GM12878 (cell line): ENCODE data around the gene OSBPL5. TPM values are rescaled to one million over a fixed set of nuclear protein-coding genes. Genes with fewer than 3 reads are reported as not detected.

Experiments
- BCL11A ChIP-seq: IDR thresholded peaks from 2 replicates; pipeline ENCODE4 v1.6.1; 2011; ENCODE audit warnings: low read depth, low read length
- CBX5 ChIP-seq: sonication (generic); IDR thresholded peaks from 2 replicates; pipeline ENCODE4 v1.6.1; 2016; ENCODE audit warnings: low read depth, moderate library complexity, mild to moderate bottlenecking, inconsistent platforms
- ESRRA ChIP-seq: IDR thresholded peaks from 2 replicates; pipeline ENCODE4 v1.6.1; 2012; ENCODE audit warnings: mild to moderate bottlenecking, low read length, improper control_type of control experiment
- FOS ChIP-seq: IDR thresholded peaks from 3 replicates; pipeline ENCODE4 v1.6.1; 2011; ENCODE audit warnings: borderline replicate concordance; ENCODE audit not compliant: insufficient read length; ENCODE audit errors: extremely low read depth
- FOXK2 ChIP-seq: fragments of 450-650 bp; IDR thresholded peaks from 2 replicates; pipeline ENCODE4 v1.6.1; 2017; ENCODE audit warnings: mild to moderate bottlenecking, moderate library complexity
- GATAD2B ChIP-seq: fragments of 450-650 bp; conservative IDR thresholded peaks from 2 replicates; pipeline ENCODE4 v1.6.1; 2017; ENCODE audit warnings: low read depth, mild to moderate bottlenecking, moderate library complexity
- PAX5 ChIP-seq: IDR thresholded peaks from 2 replicates; pipeline ENCODE4 v1.6.1; 2011; ENCODE audit warnings: low read depth, low read length, borderline replicate concordance
- TBL1XR1 ChIP-seq: IDR thresholded peaks from 2 replicates; pipeline ENCODE4 v1.6.1; 2012; ENCODE audit warnings: low read depth, low read length, improper control_type of control experiment
- TCF7 ChIP-seq: IDR thresholded peaks from 2 replicates; pipeline ENCODE4 v1.6.1; 2014; ENCODE audit warnings: antibody characterized with exemption, borderline replicate concordance
- polyA plus RNA-seq, 11 experiments: library from polyadenylated mRNA; depleted of rRNA in 4 of 11; unstranded in 6 of 11; stranded (reverse) in 5 of 11; fragments of >200 nt; fragmentation: Nextera tagmentation in 4 of 11; fragmentation: Illumina TruSeq in 1 of 11; extraction: Ambion mirVana in 4 of 11; extraction: Trizol in 1 of 11; gene quantifications; 1 replicate in 1 of 11; 2 replicates in 10 of 11; pipeline versions ENCODE4 v1.2.1 to v1.2.3, GENCODE V29; 2011 to 2016; ENCODE audit warnings: inconsistent platforms in 2 of 11, missing spikeins in 2 of 11, low read depth in 1 of 11
- total RNA-seq, 4 experiments: library from RNA; depleted of rRNA in 3 of 4; stranded (reverse); fragments of >200 nt in 3 of 4; fragmentation: Illumina TruSeq in 1 of 4; extraction: Trizol in 1 of 4; gene quantifications; 2 replicates each; pipeline versions ENCODE4 v1.2.1 to v1.2.3, GENCODE V29; 2013 to 2021
- TF ChIP-seq, protein P1 (sequence below): IDR thresholded peaks from 2 replicates; pipeline ENCODE4 v1.6.1; 2012; ENCODE audit warnings: improper control_type of control experiment, low read depth, low read length; ENCODE audit not compliant: insufficient replicate concordance
- TF ChIP-seq, protein P2 (sequence below): IDR thresholded peaks from 2 replicates; pipeline ENCODE4 v1.6.1; 2012; ENCODE audit warnings: low read depth, low read length, improper control_type of control experiment
- TF ChIP-seq, protein P3 (sequence below): IDR thresholded peaks from 2 replicates; pipeline ENCODE4 v1.6.1; 2012; ENCODE audit warnings: low read depth, low read length, improper control_type of control experiment

Gene OSBPL5
- total and polyA plus RNA-seq, 10 of the 15 experiments (the other 5 are each of a cell fraction or from before 2014, with no cell fraction given) = not detected

DNA sequence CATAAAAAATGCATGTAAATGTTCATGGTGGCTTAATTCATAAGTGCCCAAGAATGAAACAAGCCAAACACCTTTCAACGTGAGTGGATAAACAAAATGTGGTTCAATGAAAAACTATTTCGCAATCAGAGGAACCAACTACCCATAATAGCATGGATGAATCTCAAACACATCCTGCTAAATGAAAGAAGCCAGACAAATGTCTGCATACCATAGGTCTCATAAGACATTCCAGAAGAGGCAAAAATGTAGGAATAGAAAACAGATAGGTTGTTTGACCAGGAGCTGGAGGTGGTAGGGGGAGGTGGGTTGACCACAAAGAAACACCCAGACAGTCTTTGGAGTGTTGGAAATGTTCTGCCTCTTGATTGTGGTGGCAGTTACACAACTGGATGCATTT lies 13.2 kb upstream of the OSBPL5 start (continued):
- TF ChIP-seq, protein P1, sequence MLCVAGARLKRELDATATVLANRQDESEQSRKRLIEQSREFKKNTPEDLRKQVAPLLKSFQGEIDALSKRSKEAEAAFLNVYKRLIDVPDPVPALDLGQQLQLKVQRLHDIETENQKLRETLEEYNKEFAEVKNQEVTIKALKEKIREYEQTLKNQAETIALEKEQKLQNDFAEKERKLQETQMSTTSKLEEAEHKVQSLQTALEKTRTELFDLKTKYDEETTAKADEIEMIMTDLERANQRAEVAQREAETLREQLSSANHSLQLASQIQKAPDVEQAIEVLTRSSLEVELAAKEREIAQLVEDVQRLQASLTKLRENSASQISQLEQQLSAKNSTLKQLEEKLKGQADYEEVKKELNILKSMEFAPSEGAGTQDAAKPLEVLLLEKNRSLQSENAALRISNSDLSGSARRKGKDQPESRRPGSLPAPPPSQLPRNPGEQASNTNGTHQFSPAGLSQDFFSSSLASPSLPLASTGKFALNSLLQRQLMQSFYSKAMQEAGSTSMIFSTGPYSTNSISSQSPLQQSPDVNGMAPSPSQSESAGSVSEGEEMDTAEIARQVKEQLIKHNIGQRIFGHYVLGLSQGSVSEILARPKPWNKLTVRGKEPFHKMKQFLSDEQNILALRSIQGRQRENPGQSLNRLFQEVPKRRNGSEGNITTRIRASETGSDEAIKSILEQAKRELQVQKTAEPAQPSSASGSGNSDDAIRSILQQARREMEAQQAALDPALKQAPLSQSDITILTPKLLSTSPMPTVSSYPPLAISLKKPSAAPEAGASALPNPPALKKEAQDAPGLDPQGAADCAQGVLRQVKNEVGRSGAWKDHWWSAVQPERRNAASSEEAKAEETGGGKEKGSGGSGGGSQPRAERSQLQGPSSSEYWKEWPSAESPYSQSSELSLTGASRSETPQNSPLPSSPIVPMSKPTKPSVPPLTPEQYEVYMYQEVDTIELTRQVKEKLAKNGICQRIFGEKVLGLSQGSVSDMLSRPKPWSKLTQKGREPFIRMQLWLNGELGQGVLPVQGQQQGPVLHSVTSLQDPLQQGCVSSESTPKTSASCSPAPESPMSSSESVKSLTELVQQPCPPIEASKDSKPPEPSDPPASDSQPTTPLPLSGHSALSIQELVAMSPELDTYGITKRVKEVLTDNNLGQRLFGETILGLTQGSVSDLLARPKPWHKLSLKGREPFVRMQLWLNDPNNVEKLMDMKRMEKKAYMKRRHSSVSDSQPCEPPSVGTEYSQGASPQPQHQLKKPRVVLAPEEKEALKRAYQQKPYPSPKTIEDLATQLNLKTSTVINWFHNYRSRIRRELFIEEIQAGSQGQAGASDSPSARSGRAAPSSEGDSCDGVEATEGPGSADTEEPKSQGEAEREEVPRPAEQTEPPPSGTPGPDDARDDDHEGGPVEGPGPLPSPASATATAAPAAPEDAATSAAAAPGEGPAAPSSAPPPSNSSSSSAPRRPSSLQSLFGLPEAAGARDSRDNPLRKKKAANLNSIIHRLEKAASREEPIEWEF = no peak
- TF ChIP-seq FOXK2 = no peak
- TF ChIP-seq, protein P2, sequence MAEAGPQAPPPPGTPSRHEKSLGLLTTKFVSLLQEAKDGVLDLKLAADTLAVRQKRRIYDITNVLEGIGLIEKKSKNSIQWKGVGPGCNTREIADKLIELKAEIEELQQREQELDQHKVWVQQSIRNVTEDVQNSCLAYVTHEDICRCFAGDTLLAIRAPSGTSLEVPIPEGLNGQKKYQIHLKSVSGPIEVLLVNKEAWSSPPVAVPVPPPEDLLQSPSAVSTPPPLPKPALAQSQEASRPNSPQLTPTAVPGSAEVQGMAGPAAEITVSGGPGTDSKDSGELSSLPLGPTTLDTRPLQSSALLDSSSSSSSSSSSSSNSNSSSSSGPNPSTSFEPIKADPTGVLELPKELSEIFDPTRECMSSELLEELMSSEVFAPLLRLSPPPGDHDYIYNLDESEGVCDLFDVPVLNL = no peak
- TF ChIP-seq, protein P3, sequence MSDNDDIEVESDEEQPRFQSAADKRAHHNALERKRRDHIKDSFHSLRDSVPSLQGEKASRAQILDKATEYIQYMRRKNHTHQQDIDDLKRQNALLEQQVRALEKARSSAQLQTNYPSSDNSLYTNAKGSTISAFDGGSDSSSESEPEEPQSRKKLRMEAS = no peak
- TF ChIP-seq BCL11A = no peak
- no peak for TF ChIP-seq TBL1XR1
- no peak for TF ChIP-seq ESRRA
- no peak for TF ChIP-seq GATAD2B
- TF ChIP-seq PAX5 = no peak
- no peak for TF ChIP-seq TCF7
- TF ChIP-seq FOS = no peak
- TF ChIP-seq CBX5 = no peak
- TF ChIP-seq, all 136 proteins: peak for 0
